ENCODE results near the gene CACNB2.

The CACNB2 gene

GRCh38 chr10:18514537-18514936 lies 374.3 kb downstream of the CACNB2 start:
- DNase-seq (ENCODE audit: low read depth), result no peak

DNA sequence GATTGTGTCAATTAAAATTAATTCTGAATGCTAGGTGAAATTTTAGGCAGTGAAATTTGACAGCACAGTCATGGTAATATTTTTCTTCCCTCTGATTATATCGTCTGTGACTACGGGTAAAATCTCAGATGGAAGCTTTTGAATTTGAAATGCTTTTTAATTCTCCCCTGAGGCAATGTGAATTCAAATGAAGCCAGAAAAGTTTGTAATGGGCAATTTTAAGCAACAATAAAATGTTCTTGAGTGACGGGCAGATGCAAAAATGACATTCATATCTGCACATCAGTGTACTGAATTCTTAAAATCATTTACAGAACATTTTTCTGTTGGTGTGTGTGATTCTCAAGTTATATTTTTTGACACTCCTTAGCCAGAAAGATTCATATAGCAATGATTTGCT lies 376.6 kb downstream of the CACNB2 start:
- DNase-seq (ENCODE audit: low read depth), result no peak

DNA sequence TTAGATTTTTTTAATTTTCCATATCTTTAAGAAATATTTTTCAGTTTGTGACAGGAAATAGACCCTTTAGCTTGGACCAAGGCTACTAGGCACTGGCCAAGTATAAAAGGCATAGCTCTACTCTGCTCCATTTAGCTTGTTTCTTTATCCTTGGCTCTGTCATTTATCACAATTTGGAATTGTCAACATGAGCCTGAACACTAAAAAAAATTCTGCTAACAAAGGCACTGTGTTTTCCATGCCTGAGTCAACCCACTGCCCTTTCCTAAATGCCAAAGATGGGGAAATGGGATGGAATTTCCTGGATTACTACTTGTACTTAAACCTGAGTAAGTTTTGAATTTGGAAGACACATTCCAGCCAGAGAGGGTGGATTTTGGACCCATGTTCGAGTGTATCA lies 382.8 kb downstream of the CACNB2 start:
- no peak for DNase-seq (ENCODE audit: low read depth)

DNA sequence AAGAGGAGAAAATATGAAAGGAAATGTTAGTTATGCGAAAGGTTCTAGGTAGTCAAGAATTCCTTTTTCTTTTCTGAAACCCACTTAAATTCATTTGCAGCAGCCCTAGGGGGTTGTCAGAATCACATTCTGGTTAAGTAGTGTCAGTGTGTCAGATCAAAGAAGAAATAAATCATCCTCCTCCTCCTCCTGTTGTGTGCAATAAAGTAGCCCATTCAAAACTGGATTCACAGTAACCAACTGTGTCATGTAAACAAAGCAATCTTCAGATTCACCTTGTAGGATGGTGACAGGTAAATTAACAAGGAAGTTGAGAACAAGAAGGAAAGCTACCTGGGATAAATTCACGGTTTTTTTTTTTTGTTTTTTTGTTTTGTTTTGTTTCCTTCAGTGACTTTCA lies 383.6 kb downstream of the CACNB2 start:
- no peak for DNase-seq (ENCODE audit: low read depth)

- DNase-seq (ENCODE audit: low read depth), result no peak
Observed at GRCh38 chr10:18527687-18528086, 387.5 kb downstream of the CACNB2 start.

GRCh38 chr10:18528292-18528691 lies 388.1 kb downstream of the CACNB2 start:
- DNase-seq (ENCODE audit: low read depth), result no peak

DNA sequence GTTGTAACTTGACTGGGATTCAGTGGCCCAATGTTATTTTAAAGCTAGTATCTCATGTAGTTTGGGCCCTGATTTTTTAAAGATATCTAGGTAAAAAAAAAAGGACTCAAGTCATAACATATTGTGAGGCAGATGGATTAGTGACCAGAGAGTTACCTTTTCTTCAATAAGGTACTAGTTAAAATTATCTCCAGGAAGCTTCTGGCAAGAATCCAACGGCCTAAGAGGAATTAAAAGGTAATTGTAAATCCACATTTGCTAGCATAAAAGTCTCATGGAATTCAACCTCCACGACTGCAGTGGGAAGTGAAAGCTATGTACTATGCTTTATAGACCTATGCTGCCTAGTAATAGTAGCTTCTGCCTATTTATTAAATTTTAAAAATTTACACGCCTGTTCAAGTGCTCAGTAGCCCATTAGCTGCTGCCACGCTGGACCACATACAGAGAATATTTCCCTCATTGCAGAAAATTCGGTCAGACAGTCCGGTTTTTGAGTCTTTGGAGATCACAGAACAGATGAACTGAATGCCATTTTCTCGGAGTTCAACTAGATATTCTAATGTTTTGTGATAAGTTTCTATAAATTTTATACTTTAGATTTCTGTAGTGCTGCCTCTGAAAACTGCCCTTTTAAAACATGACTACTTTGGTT lies 392.8 kb downstream of the CACNB2 start:
- DNase-seq (ENCODE audit: low read depth), result no peak

DNA sequence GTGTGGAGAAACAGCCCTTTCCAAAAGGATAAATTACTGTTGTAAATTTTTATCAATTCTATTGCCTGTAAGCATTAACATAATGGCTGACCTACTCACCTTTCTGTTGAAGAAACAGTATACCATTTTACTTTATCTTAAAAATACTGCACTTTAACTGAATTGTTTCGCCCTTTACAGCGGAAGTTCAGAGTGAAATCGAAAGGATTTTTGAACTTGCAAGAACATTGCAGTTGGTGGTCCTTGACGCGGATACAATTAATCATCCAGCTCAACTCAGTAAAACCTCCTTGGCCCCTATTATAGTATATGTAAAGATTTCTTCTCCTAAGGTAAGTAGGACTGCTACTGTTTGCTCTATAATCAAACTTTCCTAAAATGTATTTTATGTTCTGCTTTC lies 393.7 kb downstream of the CACNB2 start:
- no peak for DNase-seq (ENCODE audit: low read depth)

- DNase-seq (ENCODE audit: low read depth), result no peak
Observed at GRCh38 chr10:18539335-18539734, 399.1 kb downstream of the CACNB2 start.

- DNase-seq (ENCODE audit: low read depth), result no peak
Observed at GRCh38 chr10:18540195-18540594, 400.0 kb downstream of the CACNB2 start.

DNA sequence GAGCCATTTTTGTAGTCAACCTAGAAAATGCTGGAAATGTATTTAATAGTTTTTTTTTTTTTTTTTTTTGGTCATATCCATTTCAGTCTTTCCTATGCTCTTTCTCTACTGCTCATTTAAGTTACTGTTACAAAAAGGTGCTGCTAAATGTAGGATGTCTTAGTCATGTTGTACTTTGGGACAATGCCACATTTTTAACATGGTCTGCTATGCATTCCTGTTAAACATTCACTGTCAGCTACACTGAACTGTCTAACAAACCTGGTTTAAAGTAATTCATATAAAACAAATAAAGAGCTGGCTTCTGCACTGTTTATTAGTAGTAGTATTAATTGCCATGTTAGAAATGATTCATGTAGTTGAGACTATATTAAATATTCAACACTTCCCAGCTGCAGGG lies 402.6 kb downstream of the CACNB2 start:
- no peak for DNase-seq (ENCODE audit: low read depth)

DNA sequence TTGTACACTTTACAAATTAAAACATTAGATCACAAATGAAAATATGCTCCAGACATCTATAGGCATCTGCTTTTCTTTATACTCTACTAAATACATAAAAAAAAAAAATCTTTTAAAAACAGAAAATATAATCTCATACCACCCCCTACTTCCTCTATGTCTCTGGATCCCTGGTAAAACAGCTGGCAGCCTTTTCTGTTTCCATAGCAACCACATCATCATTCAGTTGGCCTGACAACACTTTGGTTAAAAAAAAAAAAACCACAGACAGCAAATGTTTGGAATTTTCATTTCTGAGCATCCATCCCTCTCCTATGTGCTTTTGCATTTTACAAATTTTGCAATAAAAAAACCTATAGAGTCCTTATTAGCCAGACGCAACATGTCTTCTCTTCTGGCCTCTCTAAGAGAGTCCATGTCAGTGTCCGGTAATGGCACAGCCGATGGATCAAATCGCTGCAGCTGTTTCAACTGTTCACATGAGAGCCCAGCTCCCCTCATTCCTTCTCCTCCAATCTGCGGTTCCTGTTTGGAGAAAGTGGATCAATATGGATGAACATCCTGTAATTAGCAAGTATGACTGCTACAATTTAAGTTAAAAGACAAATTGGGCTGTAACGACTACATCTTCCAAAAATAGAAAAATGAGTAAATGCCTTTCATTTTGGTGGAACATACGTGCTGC lies 405.5 kb downstream of the CACNB2 start:
- DNase-seq (ENCODE audit: low read depth), result no peak

DNA sequence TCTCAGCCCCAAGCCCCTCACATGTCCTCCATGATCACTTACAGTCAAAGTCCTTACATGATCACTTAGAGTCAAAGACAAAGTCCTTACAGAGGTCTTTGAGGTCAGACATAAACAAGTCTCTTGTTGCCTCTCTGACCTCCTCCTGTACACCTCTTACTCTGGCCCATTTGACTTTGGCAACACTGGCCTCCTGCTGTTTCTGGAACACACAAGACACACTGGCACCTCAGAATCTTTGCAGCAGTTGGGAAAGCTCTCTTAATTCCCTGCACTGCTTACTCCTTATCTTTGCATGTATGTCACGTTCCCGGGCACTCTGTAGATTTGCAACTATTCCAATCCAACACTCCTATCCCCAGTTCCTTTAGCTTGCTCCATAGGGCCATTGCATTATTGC lies 408.9 kb downstream of the CACNB2 start:
- DNase-seq (ENCODE audit: low read depth), result no peak

DNA sequence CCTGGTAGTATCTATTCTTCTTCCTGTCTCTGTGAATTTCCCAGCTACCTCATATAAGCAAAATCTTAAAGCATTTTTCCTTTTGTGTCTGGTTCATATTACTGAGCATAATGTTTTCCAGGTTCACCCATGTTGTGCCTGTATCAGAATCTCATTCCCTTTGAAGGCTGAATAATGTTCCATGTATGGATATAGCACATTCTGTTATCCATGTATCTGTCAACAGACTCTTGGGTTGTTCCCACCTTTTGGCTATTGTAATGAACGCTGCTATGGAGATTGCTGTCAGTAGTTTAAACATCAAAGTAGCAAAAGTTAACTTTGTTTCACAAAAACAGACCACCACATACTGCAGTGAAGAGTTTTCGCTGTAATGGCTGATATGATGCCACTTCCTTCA lies 411.2 kb downstream of the CACNB2 start:
- no peak for DNase-seq (ENCODE audit: low read depth)

- no peak for DNase-seq (ENCODE audit: low read depth)
Observed at GRCh38 chr10:18554479-18554878, 414.3 kb downstream of the CACNB2 start.

DNA sequence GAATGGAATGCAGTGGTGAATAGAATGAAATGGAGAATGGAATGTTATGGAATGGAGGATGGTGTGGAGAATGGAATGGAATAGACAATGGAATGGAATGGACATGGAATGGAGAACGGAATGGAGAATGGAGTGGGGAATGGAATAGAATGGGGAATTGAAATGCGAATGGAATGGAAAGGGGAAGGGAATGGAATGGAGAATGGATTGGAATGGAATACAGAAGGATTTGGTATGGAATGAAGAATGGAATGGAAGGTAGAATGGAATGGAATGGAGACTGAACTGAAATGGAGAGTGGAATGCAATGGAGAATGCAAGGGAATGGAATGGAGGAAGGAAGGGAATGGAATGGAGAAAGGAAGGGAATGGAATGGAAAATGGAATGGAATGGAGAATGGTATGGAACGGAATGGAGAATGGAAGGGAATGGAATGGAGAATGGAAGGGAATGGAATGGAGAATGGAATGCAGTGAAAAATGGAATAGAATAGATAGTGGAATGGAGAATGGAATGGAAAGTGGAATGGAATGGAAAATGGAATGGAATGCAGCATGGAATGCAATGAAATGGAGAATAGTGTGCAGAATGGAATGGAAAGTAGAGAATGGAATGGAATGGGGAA lies 416.4 kb downstream of the CACNB2 start:
- DNase-seq (ENCODE audit: low read depth), result no peak

DNA sequence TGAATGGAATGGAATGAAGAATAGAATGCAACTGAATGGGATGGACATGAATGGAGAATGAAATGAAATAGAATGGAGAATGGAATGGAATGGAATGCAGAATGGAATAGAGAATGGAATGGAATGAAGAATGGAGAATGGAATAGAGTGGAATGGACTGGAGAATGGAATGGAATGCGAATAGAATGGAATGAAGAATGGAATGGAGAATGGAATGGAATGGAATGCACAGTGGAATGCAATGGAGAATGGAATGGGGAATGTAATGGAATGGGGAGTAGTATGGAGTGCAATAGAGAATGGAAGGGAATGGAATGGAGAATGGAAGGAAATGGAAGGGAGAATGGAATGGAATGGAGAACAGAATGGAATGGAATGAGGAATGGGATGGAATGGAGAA lies 417.7 kb downstream of the CACNB2 start:
- no peak for DNase-seq (ENCODE audit: low read depth)

GRCh38 chr10:18561861-18562551 lies 421.8 kb downstream of the CACNB2 start:
- no peak for DNase-seq (ENCODE audit: low read depth)

DNA sequence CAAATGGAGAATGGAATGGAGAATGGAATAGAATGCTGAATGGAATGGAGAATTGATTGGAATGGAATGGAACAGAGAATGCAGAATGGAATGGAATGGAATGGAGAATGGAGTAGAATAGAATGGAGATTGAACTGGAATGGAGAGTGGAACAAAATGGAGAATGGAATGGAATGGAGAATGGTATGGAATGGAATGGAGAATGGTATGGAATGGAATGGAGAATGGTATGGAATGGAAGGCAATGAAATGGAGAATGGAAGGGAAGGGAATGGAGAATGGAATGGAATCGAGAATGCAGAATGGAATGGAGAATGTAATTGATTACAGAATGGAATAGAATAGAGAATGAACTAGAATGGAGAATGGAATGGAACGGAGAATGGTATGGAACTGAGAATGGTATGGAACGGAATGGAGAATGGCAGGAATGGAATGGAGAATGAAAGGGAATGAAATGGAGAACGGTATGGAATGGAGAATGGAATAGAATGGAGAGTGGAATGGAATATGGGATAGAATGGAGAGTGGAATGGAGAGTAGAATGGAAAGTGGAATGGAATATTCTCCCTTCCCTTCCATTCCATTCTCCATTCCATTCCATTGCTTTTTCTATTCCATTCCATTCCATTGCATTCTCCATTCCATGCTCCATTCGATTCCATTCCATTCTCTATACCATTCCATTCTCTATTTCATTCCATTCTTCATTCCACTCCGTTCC lies 422.9 kb downstream of the CACNB2 start:
- DNase-seq (ENCODE audit: low read depth), result no peak

GRCh38 chr10:18565006-18565405 lies 424.8 kb downstream of the CACNB2 start:
- no peak for DNase-seq (ENCODE audit: low read depth)

DNA sequence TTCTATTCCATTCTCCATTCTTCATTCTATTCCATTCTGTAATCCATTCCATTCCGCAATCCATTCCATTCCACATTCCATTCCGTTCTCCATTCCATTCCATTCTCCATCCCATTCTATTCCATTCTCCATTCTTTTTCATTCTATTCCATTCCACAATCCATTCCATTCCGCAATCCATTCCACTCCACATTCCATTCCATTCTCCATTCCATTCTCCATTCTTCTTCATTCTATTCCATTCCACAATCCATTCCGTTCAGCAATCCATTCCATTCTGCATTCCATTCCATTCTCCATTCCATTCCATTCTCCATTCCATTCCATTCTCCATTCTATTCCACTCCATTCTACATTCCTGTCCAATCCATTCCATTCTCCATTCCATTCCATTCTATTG lies 426.0 kb downstream of the CACNB2 start:
- DNase-seq (ENCODE audit: low read depth), result no peak

GRCh38 chr10:18567343-18567856 lies 427.2 kb downstream of the CACNB2 start:
- no peak for DNase-seq (ENCODE audit: low read depth)

All from stimulated activated CD8-positive, alpha-beta memory T cell treated with anti-CD3 and anti-CD28 coated beads, Interleukin-15, amount 100 ng/mL, for 24 hours (primary cell).